Left hindlimb (tissue), 1 donor: ENCODE results near the gene SYT3.
"Not testable (repeated sequence)": the region's sequence is repeated elsewhere in the genome, so short reads cannot be mapped to it uniquely, and the experiment has no call there.

Experiments
- DNase-seq: peaks from one replicate; pipeline ENCODE4 v3.0.0-alpha.2; 2018

Gene SYT3

GRCh38 chr19:50601407-50602088 is 38.1 kb downstream of the SYT3 start:
- no peak for DNase-seq

GRCh38 chr19:50599427-50599826 is 40.3 kb downstream of the SYT3 start:
- no peak for DNase-seq

- no peak for DNase-seq
Measured at GRCh38 chr19:50590191-50590590, 49.5 kb downstream of the SYT3 start.

GRCh38 chr19:50581795-50582660 is 57.7 kb downstream of the SYT3 start:
- DNase-seq = not testable (repeated sequence)

GRCh38 chr19:50580970-50581634 is 58.6 kb downstream of the SYT3 start:
- DNase-seq = no peak

GRCh38 chr19:50580240-50580639 is 59.4 kb downstream of the SYT3 start:
- DNase-seq = no peak

GRCh38 chr19:50576769-50577168 is 62.9 kb downstream of the SYT3 start:
- not testable (repeated sequence) for DNase-seq

- no peak for DNase-seq
Measured at GRCh38 chr19:50573741-50574461, 65.8 kb downstream of the SYT3 start.
